Stimulated activated CD8-positive, alpha-beta memory T cell treated with anti-CD3 and anti-CD28 coated beads, Interleukin-12 subunit alpha, Interleukin-12 subunit beta, amount 100 ng/mL, for 1 hour (primary cell): ENCODE data around the gene NIF3L1.

Experiments
- DNase-seq: peaks from one replicate; pipeline ENCODE4 v3.0.0-alpha.2; 2020; ENCODE audit warnings: low read depth

NIF3L1 gene

GRCh38 chr2:200888704-200889625 is at the start of gene NIF3L1, which contains the start of gene PPIL3:
TSS of gene NIF3L1 (plus strand) at chr2:200889371. CDS start at chr2:200891944, 2,573 bp downstream.
TSS of gene PPIL3 (minus strand) at chr2:200889077. CDS start at chr2:200887615, 1,462 bp downstream.
- DNase-seq: peak; percentile 97

GRCh38 chr2:200839513-200839912 is 49.7 kb upstream of the NIF3L1 start:
- no peak for DNase-seq

GRCh38 chr2:200843993-200844948 is 44.9 kb upstream of the NIF3L1 start:
- no peak for DNase-seq

GRCh38 chr2:200845194-200845593 is 44.0 kb upstream of the NIF3L1 start:
- DNase-seq: no peak

GRCh38 chr2:200845669-200846325 is 43.4 kb upstream of the NIF3L1 start:
- no peak for DNase-seq

GRCh38 chr2:200847269-200847668 is 41.9 kb upstream of the NIF3L1 start:
- DNase-seq: no peak

GRCh38 chr2:200847939-200848338 is 41.2 kb upstream of the NIF3L1 start:
- DNase-seq: no peak

- no peak for DNase-seq
Observed at GRCh38 chr2:200850512-200851256, 38.5 kb upstream of the NIF3L1 start.

GRCh38 chr2:200851398-200852248 is 37.5 kb upstream of the NIF3L1 start:
- no peak for DNase-seq

GRCh38 chr2:200852605-200853004 is 36.6 kb upstream of the NIF3L1 start:
- DNase-seq: no peak

GRCh38 chr2:200856806-200857205 is 32.4 kb upstream of the NIF3L1 start:
- DNase-seq: no peak

GRCh38 chr2:200860092-200860795 is 28.9 kb upstream of the NIF3L1 start:
- DNase-seq: no peak

- no peak for DNase-seq
Observed at GRCh38 chr2:200861617-200862155, 27.5 kb upstream of the NIF3L1 start.

- peak; percentile 40 for DNase-seq
Observed at GRCh38 chr2:200862532-200863000, 26.6 kb upstream of the NIF3L1 start.

GRCh38 chr2:200863782-200864175 is 25.4 kb upstream of the NIF3L1 start:
- DNase-seq: no peak

GRCh38 chr2:200864176-200865034 is 24.8 kb upstream of the NIF3L1 start, which contains the start of gene CLK1:
TSS of gene CLK1 (minus strand) at chr2:200864658. CDS start at chr2:200861862, 2,796 bp downstream.
- peak; percentile 95 for DNase-seq

GRCh38 chr2:200869014-200869413 is 20.2 kb upstream of the NIF3L1 start:
- no peak for DNase-seq

GRCh38 chr2:200871151-200871550 is 18.0 kb upstream of the NIF3L1 start:
- no peak for DNase-seq
